GM23338 (cell line): ENCODE data around the gene MCAM.
A peak's percentile ranks its signal among the peaks of the same experiment; 100 is the strongest.

Experiments used
- CREB1 ChIP-seq: fragments of 250-450 bp; sonication (Bioruptor Pico); IDR thresholded peaks from 2 replicates; pipeline ENCODE4 v1.5.0; 2020; ENCODE audit warnings: low read depth, mild to moderate bottlenecking, moderate library complexity
- EZH2 ChIP-seq: fragments of 200-600 bp; sonication (generic); IDR thresholded peaks from one replicate; pipeline ENCODE4 v1.8.0; 2017; ENCODE audit warnings: antibody characterized with exemption, mild to moderate bottlenecking, low read depth; ENCODE audit not compliant: unreplicated experiment
- EZH2phosphoT487 ChIP-seq: fragments of 200-600 bp; sonication (generic); IDR thresholded peaks from one replicate; pipeline ENCODE4 v1.8.1; 2018; ENCODE audit warnings: antibody characterized with exemption; ENCODE audit not compliant: unreplicated experiment
- JUNB ChIP-seq: IDR thresholded peaks from one replicate; pipeline ENCODE4 v1.6.1; 2016; ENCODE audit warnings: antibody characterized with exemption; ENCODE audit not compliant: unreplicated experiment
- POLR2AphosphoS5 ChIP-seq: IDR thresholded peaks from 2 replicates; pipeline ENCODE4 v1.6.1; 2016; ENCODE audit warnings: antibody characterized with exemption, low read depth
- STAT1 ChIP-seq: IDR thresholded peaks from one replicate; pipeline ENCODE4 v1.6.1; 2016; ENCODE audit warnings: antibody characterized with exemption; ENCODE audit not compliant: unreplicated experiment
- ZNF114 ChIP-seq: fragments of 250-450 bp; sonication (Bioruptor Pico); IDR thresholded peaks from 2 replicates; pipeline ENCODE4 v1.5.0; 2020; ENCODE audit warnings: mild to moderate bottlenecking, moderate library complexity
- ZNF331 ChIP-seq: fragments of 250-450 bp; sonication (Bioruptor Pico); IDR thresholded peaks from 2 replicates; pipeline ENCODE4 v1.5.0; 2020; ENCODE audit warnings: low read depth, mild to moderate bottlenecking, moderate library complexity
- TF ChIP-seq, protein P1 (sequence below): IDR thresholded peaks from one replicate; pipeline ENCODE4 v1.6.1; 2018; ENCODE audit warnings: antibody characterized with exemption; ENCODE audit not compliant: unreplicated experiment
- TF ChIP-seq, protein P2 (sequence below), 2 experiments: fragments of 200-600 bp in 1 of 2; sonication (generic) in 1 of 2; conservative IDR thresholded peaks; 2 replicates each; pipeline versions ENCODE4 v1.5.1 to v1.6.1; 2016 to 2017; ENCODE audit warnings: antibody characterized with exemption in 2 of 2, low read depth in 2 of 2, mild to moderate bottlenecking in 2 of 2, moderate library complexity in 1 of 2
- TF ChIP-seq, protein P3 (sequence below): IDR thresholded peaks from 2 replicates; pipeline ENCODE4 v1.6.1; 2016; ENCODE audit warnings: antibody characterized with exemption

GRCh38 chr11:119337581-119338317 is 20.8 kb upstream of the MCAM start:
- TF ChIP-seq, protein P1, sequence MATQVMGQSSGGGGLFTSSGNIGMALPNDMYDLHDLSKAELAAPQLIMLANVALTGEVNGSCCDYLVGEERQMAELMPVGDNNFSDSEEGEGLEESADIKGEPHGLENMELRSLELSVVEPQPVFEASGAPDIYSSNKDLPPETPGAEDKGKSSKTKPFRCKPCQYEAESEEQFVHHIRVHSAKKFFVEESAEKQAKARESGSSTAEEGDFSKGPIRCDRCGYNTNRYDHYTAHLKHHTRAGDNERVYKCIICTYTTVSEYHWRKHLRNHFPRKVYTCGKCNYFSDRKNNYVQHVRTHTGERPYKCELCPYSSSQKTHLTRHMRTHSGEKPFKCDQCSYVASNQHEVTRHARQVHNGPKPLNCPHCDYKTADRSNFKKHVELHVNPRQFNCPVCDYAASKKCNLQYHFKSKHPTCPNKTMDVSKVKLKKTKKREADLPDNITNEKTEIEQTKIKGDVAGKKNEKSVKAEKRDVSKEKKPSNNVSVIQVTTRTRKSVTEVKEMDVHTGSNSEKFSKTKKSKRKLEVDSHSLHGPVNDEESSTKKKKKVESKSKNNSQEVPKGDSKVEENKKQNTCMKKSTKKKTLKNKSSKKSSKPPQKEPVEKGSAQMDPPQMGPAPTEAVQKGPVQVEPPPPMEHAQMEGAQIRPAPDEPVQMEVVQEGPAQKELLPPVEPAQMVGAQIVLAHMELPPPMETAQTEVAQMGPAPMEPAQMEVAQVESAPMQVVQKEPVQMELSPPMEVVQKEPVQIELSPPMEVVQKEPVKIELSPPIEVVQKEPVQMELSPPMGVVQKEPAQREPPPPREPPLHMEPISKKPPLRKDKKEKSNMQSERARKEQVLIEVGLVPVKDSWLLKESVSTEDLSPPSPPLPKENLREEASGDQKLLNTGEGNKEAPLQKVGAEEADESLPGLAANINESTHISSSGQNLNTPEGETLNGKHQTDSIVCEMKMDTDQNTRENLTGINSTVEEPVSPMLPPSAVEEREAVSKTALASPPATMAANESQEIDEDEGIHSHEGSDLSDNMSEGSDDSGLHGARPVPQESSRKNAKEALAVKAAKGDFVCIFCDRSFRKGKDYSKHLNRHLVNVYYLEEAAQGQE = no peak
- TF ChIP-seq, protein P2, sequence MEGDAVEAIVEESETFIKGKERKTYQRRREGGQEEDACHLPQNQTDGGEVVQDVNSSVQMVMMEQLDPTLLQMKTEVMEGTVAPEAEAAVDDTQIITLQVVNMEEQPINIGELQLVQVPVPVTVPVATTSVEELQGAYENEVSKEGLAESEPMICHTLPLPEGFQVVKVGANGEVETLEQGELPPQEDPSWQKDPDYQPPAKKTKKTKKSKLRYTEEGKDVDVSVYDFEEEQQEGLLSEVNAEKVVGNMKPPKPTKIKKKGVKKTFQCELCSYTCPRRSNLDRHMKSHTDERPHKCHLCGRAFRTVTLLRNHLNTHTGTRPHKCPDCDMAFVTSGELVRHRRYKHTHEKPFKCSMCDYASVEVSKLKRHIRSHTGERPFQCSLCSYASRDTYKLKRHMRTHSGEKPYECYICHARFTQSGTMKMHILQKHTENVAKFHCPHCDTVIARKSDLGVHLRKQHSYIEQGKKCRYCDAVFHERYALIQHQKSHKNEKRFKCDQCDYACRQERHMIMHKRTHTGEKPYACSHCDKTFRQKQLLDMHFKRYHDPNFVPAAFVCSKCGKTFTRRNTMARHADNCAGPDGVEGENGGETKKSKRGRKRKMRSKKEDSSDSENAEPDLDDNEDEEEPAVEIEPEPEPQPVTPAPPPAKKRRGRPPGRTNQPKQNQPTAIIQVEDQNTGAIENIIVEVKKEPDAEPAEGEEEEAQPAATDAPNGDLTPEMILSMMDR (conservative IDR thresholded peaks at IDR 0.05; ENCODE audit: low read depth in 2 of 2) = no peak
- TF ChIP-seq EZH2 = no peak
- TF ChIP-seq JUNB = no peak
- peak; percentile 51 for TF ChIP-seq POLR2AphosphoS5
- no peak for TF ChIP-seq CREB1 (CRISPR knock-in tag)
- TF ChIP-seq ZNF331 (CRISPR knock-in tag) = no peak
- no peak for TF ChIP-seq EZH2phosphoT487
- TF ChIP-seq, protein P3, sequence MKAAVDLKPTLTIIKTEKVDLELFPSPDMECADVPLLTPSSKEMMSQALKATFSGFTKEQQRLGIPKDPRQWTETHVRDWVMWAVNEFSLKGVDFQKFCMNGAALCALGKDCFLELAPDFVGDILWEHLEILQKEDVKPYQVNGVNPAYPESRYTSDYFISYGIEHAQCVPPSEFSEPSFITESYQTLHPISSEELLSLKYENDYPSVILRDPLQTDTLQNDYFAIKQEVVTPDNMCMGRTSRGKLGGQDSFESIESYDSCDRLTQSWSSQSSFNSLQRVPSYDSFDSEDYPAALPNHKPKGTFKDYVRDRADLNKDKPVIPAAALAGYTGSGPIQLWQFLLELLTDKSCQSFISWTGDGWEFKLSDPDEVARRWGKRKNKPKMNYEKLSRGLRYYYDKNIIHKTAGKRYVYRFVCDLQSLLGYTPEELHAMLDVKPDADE = no peak
- no peak for TF ChIP-seq ZNF114
- no peak for TF ChIP-seq STAT1
